ENCODE data around the gene ITIH1.

- TF ChIP-seq ZNF331 (CRISPR knock-in tag; IDR thresholded peaks at IDR 0.05; ENCODE audit: low read depth) = no peak
- no peak for TF ChIP-seq JUNB (IDR thresholded peaks at IDR 0.05; ENCODE audit: unreplicated experiment)
- TF ChIP-seq CTCF (conservative IDR thresholded peaks at IDR 0.05; ENCODE audit: low read depth in 2 of 2) = no peak
- no peak for TF ChIP-seq EZH2 (IDR thresholded peaks at IDR 0.05; ENCODE audit: low read depth, unreplicated experiment)
- TF ChIP-seq POLR2AphosphoS5 (IDR thresholded peaks at IDR 0.05; ENCODE audit: low read depth) = no peak
- TF ChIP-seq REST (IDR thresholded peaks at IDR 0.05; ENCODE audit: unreplicated experiment) = no peak
- no peak for TF ChIP-seq ZNF114 (CRISPR knock-in tag; IDR thresholded peaks at IDR 0.05)
These were observed 7.5 kb upstream of the ITIH1 start for GRCh38 chr3:52769786-52770455.
